B cell (primary cell): ENCODE results near the gene ELOVL1. TPM values are rescaled to one million over a fixed set of nuclear protein-coding genes. Genes with fewer than 3 reads are reported as not detected.
"Not testable (repeated sequence)": the region's sequence is repeated elsewhere in the genome, so short reads cannot be mapped to it uniquely, and the experiment has no call there.

Experiments used
- ATAC-seq: fragments of 200-7000 bp; cut with Tn5 transposase; one replicate; pipeline ENCODE4 v1.10.0; 2021; ENCODE audit warnings: low read depth, mild to moderate bottlenecking, moderate number of reproducible peaks, moderate library complexity
- CTCF ChIA-PET: fragments of 350-600 bp; sonication (Branson Sonifier 250); formaldehyde crosslinking; loops from one replicate; lab custom pipeline; 2021; ENCODE audit warnings: antibody characterized with exemption, inconsistent platforms; lab: Charles Lee
- POLR2A ChIA-PET: fragments of 350-600 bp; sonication (Branson Sonifier 250); formaldehyde crosslinking; loops from one replicate; lab custom pipeline; 2021; ENCODE audit warnings: antibody characterized with exemption; lab: Charles Lee
- DNase-seq: peaks from one replicate; pipeline ENCODE4 v3.0.0; 2013
- H2AFZ ChIP-seq: 2 replicates; pipeline ENCODE4 v1.6.1; 2012; ENCODE audit warnings: mild to moderate bottlenecking, low read depth, low read length; ENCODE audit not compliant: insufficient read depth, poor library complexity, severe bottlenecking
- H3K27ac ChIP-seq, 2 donors: 1 replicate in 1 of 2; 2 replicates in 1 of 2; pipeline ENCODE4 v1.5.1; 2012 to 2013; ENCODE audit warnings: low read length in 2 of 2, mild to moderate bottlenecking in 2 of 2, moderate library complexity in 1 of 2
- H3K27me3 ChIP-seq, 4 experiments: fragments of 200-600 bp in 1 of 4; sonication (generic) in 1 of 4; replicated peaks in 1 of 4; 1 replicate in 2 of 4; 2 replicates in 2 of 4; pipeline versions ENCODE4 v1.6.1 to v1.7.0; 2013 to 2016; ENCODE audit warnings: low read length in 3 of 4, mild to moderate bottlenecking in 2 of 4, mixed read lengths in 1 of 4, moderate library complexity in 1 of 4; ENCODE audit not compliant: insufficient read depth in 4 of 4, control insufficient read depth in 3 of 4; ENCODE audit errors: control extremely low read depth in 1 of 4
- H3K36me3 ChIP-seq, 2 experiments: replicated peaks in 1 of 2; 1 replicate in 1 of 2; 2 replicates in 1 of 2; pipeline versions ENCODE4 v1.6.1 to v1.7.1; 2013; ENCODE audit warnings: low read length in 1 of 2; ENCODE audit not compliant: insufficient read depth in 2 of 2, control insufficient read depth in 1 of 2; ENCODE audit errors: control extremely low read depth in 1 of 2, extremely low read depth in 1 of 2
- H3K4me1 ChIP-seq, 2 donors: fragments of 200-600 bp in 1 of 2; sonication (generic) in 1 of 2; 1 replicate in 1 of 2; 2 replicates in 1 of 2; pipeline versions ENCODE4 v1.5.1 to v1.6.1; 2013 to 2017; ENCODE audit warnings: low read length in 2 of 2; ENCODE audit not compliant: control insufficient read depth in 2 of 2, insufficient read depth in 2 of 2
- H3K4me2 ChIP-seq: replicated peaks from 2 replicates; pipeline ENCODE3; 2012; ENCODE audit warnings: mild to moderate bottlenecking, low read depth, low read length; ENCODE audit not compliant: poor library complexity, severe bottlenecking
- H3K4me3 ChIP-seq, 5 experiments: fragments of 200-600 bp in 1 of 5; sonication (generic) in 1 of 5; 1 replicate in 3 of 5; 2 replicates in 2 of 5; pipeline versions ENCODE4 v1.5.1 to v1.7.0; 2011 to 2016; ENCODE audit warnings: low read length in 4 of 5, mild to moderate bottlenecking in 4 of 5, low read depth in 2 of 5, control low read depth in 1 of 5, moderate library complexity in 1 of 5; ENCODE audit not compliant: insufficient read depth in 1 of 5; ENCODE audit errors: control extremely low read depth in 1 of 5, extremely low read depth in 1 of 5
- H3K79me2 ChIP-seq: fragments of 200-600 bp; sonication (generic); one replicate; pipeline ENCODE4 v1.6.0; 2016; ENCODE audit warnings: low read length; ENCODE audit not compliant: control insufficient read depth, insufficient read depth
- H3K9ac ChIP-seq: fragments of 200-600 bp; sonication (generic); 2 replicates; pipeline ENCODE4 v1.6.1; 2017; ENCODE audit warnings: mild to moderate bottlenecking, low read length, moderate library complexity
- H3K9me3 ChIP-seq, 3 donors: one replicate each; pipeline versions ENCODE4 v1.6.1 to v1.7.1; 2013; ENCODE audit warnings: low read length in 2 of 3; ENCODE audit not compliant: control insufficient read depth in 2 of 3, insufficient read depth in 1 of 3; ENCODE audit errors: control extremely low read depth in 1 of 3
- H4K20me1 ChIP-seq: 2 replicates; pipeline ENCODE4 v1.6.0; 2012; ENCODE audit warnings: mild to moderate bottlenecking, low read length; ENCODE audit not compliant: insufficient read depth, control insufficient read depth, poor library complexity, severe bottlenecking
- H3K27ac Mint-ChIP-seq: one replicate; pipeline ENCODE4 v1.8.0; 2021; ENCODE audit warnings: mixed read lengths
- H3K27me3 Mint-ChIP-seq: one replicate; pipeline ENCODE4 v1.8.0; 2021; ENCODE audit warnings: mixed read lengths
- H3K4me1 Mint-ChIP-seq: one replicate; pipeline ENCODE4 v1.8.0; 2021; ENCODE audit warnings: mixed read lengths
- H3K4me3 Mint-ChIP-seq: one replicate; pipeline ENCODE4 v1.8.0; 2021; ENCODE audit warnings: mixed read lengths
- H3K9me3 Mint-ChIP-seq: one replicate; pipeline ENCODE4 v1.8.0; 2022; ENCODE audit warnings: mixed read lengths; ENCODE audit not compliant: insufficient read depth
- EZH2 ChIP-seq: IDR thresholded peaks from 2 replicates; pipeline ENCODE4 v1.6.1; 2012; ENCODE audit warnings: borderline replicate concordance, low read depth, mild to moderate bottlenecking, moderate library complexity, low read length; ENCODE audit not compliant: insufficient read depth, poor library complexity, severe bottlenecking
- WGBS: methylation state at CpG from one replicate; pipeline ENCODE4 v1.1.5; 2013; ENCODE audit warnings: missing lambda C conversion rate; ENCODE audit not compliant: insufficient coverage; 5-methylcytosine and 5-hydroxymethylcytosine counted together
- intact Hi-C: fragments of 100-400 bp; cut with micrococcal nuclease; formaldehyde crosslinking; loops from one replicate; pipeline ENCODE4 v1.10.0; 2022
- polyA plus RNA-seq: library from polyadenylated mRNA; depleted of rRNA; stranded (reverse); fragments of >200 nt; gene quantifications from 2 replicates; pipeline ENCODE4 v1.2.3, GENCODE V29; 2012
- total RNA-seq, 2 donors: library from RNA; stranded (reverse); fragments of 120-200 nt in 1 of 2; gene quantifications; 1 replicate in 1 of 2; 2 replicates in 1 of 2; pipeline versions ENCODE4 v1.2.3 to v1.2.4, GENCODE V29; 2013 to 2022
- TF ChIP-seq, protein P1 (sequence below): fragments of 200-600 bp; IDR thresholded peaks from one replicate; pipeline ENCODE4 v1.8.0; 2022; ENCODE audit warnings: antibody characterized with exemption, mild to moderate bottlenecking

Gene ELOVL1
- total and polyA plus RNA-seq, 2 donors (not counting 1 experiment from before 2014, with no cell fraction given) = 65.4 to 78.8 TPM

DNA sequence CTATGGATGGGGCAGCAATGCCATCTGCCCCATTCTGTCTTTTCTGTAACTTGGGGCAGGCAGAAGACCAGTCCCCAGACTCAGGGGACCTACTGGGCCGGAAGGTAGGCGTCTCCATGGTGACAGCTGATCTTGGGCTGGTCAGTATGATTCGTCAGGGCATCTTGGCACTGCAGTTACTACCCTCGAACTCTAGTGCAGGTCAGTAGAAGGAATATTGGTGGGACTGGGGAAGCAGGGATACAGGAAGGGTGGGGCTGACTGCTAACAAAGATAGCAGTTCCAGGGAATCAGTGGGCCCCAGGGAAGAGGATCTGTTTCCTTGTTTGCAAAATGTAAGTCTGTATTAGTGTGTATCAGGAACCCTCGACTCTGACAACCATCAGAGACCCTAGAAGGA is 48.1 kb upstream of the ELOVL1 start:
- Mint-ChIP-seq H3K27ac (no peak overlapping the region), H3K9me3 (no peaks in the 10 kb centered on the region), H3K4me3 (no peak overlapping the region), H3K27me3 (no peaks in the 10 kb centered on the region), H3K4me1 (peaks cover 3% of the 10 kb centered on the region)
- peaks cover 3 to 56% of the 10 kb centered on the region in 2 experiments for H3K36me3 ChIP-seq
- no peaks in the 10 kb centered on the region for H3K79me2 ChIP-seq
- ChIA-PET POLR2A (no interaction called here), CTCF (interaction anchor here (1.2 to 7.9 kb wide), 4 partner anchors 58 to 341 kb away, joined by 3 to 332 read pairs (median 8); no protein-coding TSS in a partner anchor)
- H3K4me2 ChIP-seq = no peak overlapping the region
- H3K9ac ChIP-seq = no peak overlapping the region
- DNase-seq (no peak), ATAC-seq (no peak)
- H4K20me1 ChIP-seq = no peaks in the 10 kb centered on the region
- WGBS = 99% methylated on average over 5 of the region's 5 CpGs
- H2AFZ ChIP-seq = no peak overlapping the region
- intact Hi-C loops = loop anchor here (2.0 kb wide), 1 partner anchor 47 kb away; the partner anchor contains the start of gene ELOVL1
- H3K9me3 ChIP-seq = no peaks in the 10 kb centered on the region
- TF ChIP-seq EZH2 = no peak
- TF ChIP-seq, protein P1, sequence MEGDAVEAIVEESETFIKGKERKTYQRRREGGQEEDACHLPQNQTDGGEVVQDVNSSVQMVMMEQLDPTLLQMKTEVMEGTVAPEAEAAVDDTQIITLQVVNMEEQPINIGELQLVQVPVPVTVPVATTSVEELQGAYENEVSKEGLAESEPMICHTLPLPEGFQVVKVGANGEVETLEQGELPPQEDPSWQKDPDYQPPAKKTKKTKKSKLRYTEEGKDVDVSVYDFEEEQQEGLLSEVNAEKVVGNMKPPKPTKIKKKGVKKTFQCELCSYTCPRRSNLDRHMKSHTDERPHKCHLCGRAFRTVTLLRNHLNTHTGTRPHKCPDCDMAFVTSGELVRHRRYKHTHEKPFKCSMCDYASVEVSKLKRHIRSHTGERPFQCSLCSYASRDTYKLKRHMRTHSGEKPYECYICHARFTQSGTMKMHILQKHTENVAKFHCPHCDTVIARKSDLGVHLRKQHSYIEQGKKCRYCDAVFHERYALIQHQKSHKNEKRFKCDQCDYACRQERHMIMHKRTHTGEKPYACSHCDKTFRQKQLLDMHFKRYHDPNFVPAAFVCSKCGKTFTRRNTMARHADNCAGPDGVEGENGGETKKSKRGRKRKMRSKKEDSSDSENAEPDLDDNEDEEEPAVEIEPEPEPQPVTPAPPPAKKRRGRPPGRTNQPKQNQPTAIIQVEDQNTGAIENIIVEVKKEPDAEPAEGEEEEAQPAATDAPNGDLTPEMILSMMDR = no peak
- H3K4me1 ChIP-seq = no peaks in the 10 kb centered on the region
- no peak overlapping the region for H3K27ac ChIP-seq
- no peak overlapping the region for H3K4me3 ChIP-seq
- H3K27me3 ChIP-seq = no peaks in the 10 kb centered on the region

DNA sequence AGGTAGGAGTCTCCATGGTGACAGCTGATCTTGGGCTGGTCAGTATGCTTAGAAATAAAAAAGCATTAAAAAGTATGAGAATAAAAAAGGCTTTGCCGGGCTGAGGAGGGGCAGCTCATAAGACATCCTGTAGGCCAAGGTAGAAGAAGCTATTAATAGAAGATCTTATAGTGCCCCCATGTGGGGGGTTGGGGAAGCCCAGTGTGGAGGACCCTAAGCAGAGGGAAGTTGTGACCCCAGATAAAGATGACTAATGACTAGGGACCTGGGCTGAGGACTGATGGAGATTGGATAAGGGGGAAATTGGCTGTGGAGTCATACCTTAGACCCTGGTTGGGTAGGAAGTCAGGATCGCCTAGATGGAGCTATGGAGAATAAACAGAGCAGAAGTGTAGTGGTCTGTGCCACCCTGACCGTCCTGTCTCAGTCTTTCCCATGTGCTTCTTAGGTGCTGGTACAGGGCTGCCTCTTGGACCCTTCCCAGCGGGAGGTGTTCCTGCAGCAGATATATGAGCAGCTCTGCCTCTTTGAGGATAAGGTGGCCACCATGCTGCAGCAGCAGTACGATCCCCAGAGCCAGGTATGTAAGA is 46.9 kb upstream of the ELOVL1 start:
- H3K27ac ChIP-seq = no peak overlapping the region
- no peaks in the 10 kb centered on the region for H3K4me1 ChIP-seq
- H3K4me3 ChIP-seq = no peak overlapping the region
- H3K27me3 Mint-ChIP-seq = no peaks in the 10 kb centered on the region
- H2AFZ ChIP-seq = no peak overlapping the region
- H3K36me3 ChIP-seq = peaks cover 3 to 44% of the 10 kb centered on the region in 2 experiments
- intact Hi-C loops = loop anchor here (1.0 to 2.0 kb wide), 2 partner anchors 46 to 176 kb away; partner anchors contain the start of gene ELOVL1
- H3K9me3 ChIP-seq = no peaks in the 10 kb centered on the region
- ChIA-PET CTCF (interaction anchor here (0.6 to 7.9 kb wide), 28 partner anchors 10 to 834 kb away, joined by 3 to 332 read pairs (median 5); partner anchors contain the start of genes CDC20, CFAP57, EBNA1BP2 and ELOVL1), POLR2A (interaction anchor here (1.1 kb wide), 1 partner anchor 188 kb away, joined by 6 read pairs; no protein-coding TSS in a partner anchor)
- TF ChIP-seq, protein P1 = peak; percentile 79
- TF ChIP-seq EZH2 = no peak
- ATAC-seq (peak; percentile 96), DNase-seq (peak; percentile 79)
- no peak overlapping the region for H3K9ac ChIP-seq
- H3K79me2 ChIP-seq = no peaks in the 10 kb centered on the region
- no peak overlapping the region for H3K4me2 ChIP-seq
- H3K4me3 Mint-ChIP-seq = no peak overlapping the region
- 87% methylated on average over 5 of the region's 5 CpGs for WGBS
- no peaks in the 10 kb centered on the region for H4K20me1 ChIP-seq
- H3K27me3 ChIP-seq = no peaks in the 10 kb centered on the region
- H3K9me3 Mint-ChIP-seq = no peaks in the 10 kb centered on the region
- peak overlapping the region; percentile 34 for H3K27ac Mint-ChIP-seq
- peaks cover 3% of the 10 kb centered on the region for H3K4me1 Mint-ChIP-seq

DNA sequence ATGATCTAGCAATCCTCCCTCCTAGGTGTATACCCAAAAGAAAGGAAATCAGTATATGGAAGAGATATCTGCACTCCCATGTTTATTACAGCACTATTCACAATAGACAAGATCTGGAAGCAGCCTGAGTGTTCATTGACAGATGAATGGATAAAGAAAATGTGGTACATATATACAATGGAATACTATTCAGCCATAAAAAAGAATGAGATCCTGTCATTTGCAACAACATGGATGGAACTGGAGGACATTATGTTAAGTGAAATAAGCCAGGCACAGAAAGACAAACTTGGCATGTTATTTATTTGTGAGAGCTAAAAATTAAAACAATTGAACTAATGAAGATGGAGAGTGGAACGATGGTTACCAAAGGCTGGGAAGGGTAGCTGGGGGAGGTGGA is 45.6 kb upstream of the ELOVL1 start:
- WGBS = 100% methylated on average over 1 of the region's 1 CpG
- H3K36me3 ChIP-seq = peaks cover 3 to 43% of the 10 kb centered on the region in 2 experiments
- intact Hi-C loops = not testable (repeated sequence)

More for the DNA sequence above, 45.6 kb upstream of the ELOVL1 start:
- H3K27me3 Mint-ChIP-seq, DNase-seq, H3K4me1 Mint-ChIP-seq, H3K27ac Mint-ChIP-seq, H3K4me1 ChIP-seq, H3K4me3 Mint-ChIP-seq, H3K9ac ChIP-seq, H3K79me2 ChIP-seq, H3K27me3 ChIP-seq, POLR2A ChIA-PET, H3K4me2 ChIP-seq, ATAC-seq, H3K27ac ChIP-seq, H3K9me3 ChIP-seq, H2AFZ ChIP-seq, H3K4me3 ChIP-seq, H3K9me3 Mint-ChIP-seq, H4K20me1 ChIP-seq: not testable (repeated sequence)
- CTCF ChIA-PET = interaction anchor here (1.1 to 7.9 kb wide), 5 partner anchors 33 to 184 kb away, joined by 3 to 332 read pairs (median 12); partner anchors contain the start of gene CDC20
